Measurements from ENCODE around the gene NUDT19. TPM values are rescaled to one million over a fixed set of nuclear protein-coding genes. Genes with fewer than 3 reads are reported as not detected.

Gene NUDT19
- total and polyA plus RNA-seq, 10 of the 15 experiments (the other 5 are each of a cell fraction or from before 2014, with no cell fraction given), result 8.5 to 31.0 (median 17.0) TPM

GRCh38 chr19:32691291-32691951, at the start of gene NUDT19 (continued):
- TF ChIP-seq NFYA (IDR thresholded peaks at IDR 0.05; ENCODE audit: borderline replicate concordance, low read depth, low read length), result no peak
- TF ChIP-seq EP300 (IDR thresholded peaks at IDR 0.05; ENCODE audit: borderline replicate concordance in 1 of 2, control insufficient read depth in 1 of 2, low read depth in 2 of 2, low read length in 2 of 2), result no peak
- no peak for TF ChIP-seq ZNF384 (IDR thresholded peaks at IDR 0.05; ENCODE audit: borderline replicate concordance, low read depth, low read length)
- peak; percentile 35; the same call in 1 of the 3 replicates for TF ChIP-seq POU2F2 (IDR thresholded peaks at IDR 0.05; ENCODE audit: borderline replicate concordance, low read depth, low read length)
- peak; percentile 67; the same call in 1 of the 2 replicates for TF ChIP-seq BRCA1 (IDR thresholded peaks at IDR 0.05; ENCODE audit: low read depth, low read length)
- TF ChIP-seq POLR2AphosphoS5 (IDR thresholded peaks at IDR 0.05; ENCODE audit: low read length), result peak; percentile 72
- peak; percentile 67 for TF ChIP-seq TAF1 (IDR thresholded peaks at IDR 0.05; ENCODE audit: borderline replicate concordance, low read depth, low read length)
- TF ChIP-seq SIN3A (IDR thresholded peaks at IDR 0.05; ENCODE audit: low read depth, low read length), result peak; percentile 38; the same call in 1 of the 2 replicates
- no peak for TF ChIP-seq WRNIP1 (IDR thresholded peaks at IDR 0.05; ENCODE audit: borderline replicate concordance, low read depth, low read length)
- no peak for TF ChIP-seq IRF3 (IDR thresholded peaks at IDR 0.05)
- TF ChIP-seq DPF2 (IDR thresholded peaks at IDR 0.05), result no peak
- no peak for TF ChIP-seq FOXM1 (IDR thresholded peaks at IDR 0.05; ENCODE audit: low read depth, low read length)
- no peak for TF ChIP-seq KAT2A (conservative IDR thresholded peaks at IDR 0.05; ENCODE audit: control insufficient read depth, low read depth, low read length)
- no peak for TF ChIP-seq SPI1 (IDR thresholded peaks at IDR 0.05; ENCODE audit: borderline replicate concordance, insufficient read depth, low read depth, low read length)
- TF ChIP-seq ZBTB11 (CRISPR knock-in tag; IDR thresholded peaks at IDR 0.05), result no peak
- TF ChIP-seq RUNX3 (IDR thresholded peaks at IDR 0.05; ENCODE audit: low read length), result no peak; the same call in 1 of the 2 replicates
- no peak for TF ChIP-seq ASH2L (IDR thresholded peaks at IDR 0.05; ENCODE audit: borderline replicate concordance, low read depth)
- no peak for TF ChIP-seq NFXL1 (IDR thresholded peaks at IDR 0.05; ENCODE audit: borderline replicate concordance)
- TF ChIP-seq NR2C2 (IDR thresholded peaks at IDR 0.05; ENCODE audit: borderline replicate concordance, control insufficient read depth, insufficient read length, low read depth), result no peak
- TF ChIP-seq ZNF622 (IDR thresholded peaks at IDR 0.05), result no peak
- peak; percentile 27; the same call in 1 of the 2 replicates for TF ChIP-seq ZBTB40 (IDR thresholded peaks at IDR 0.05; ENCODE audit: borderline replicate concordance)
